GM21447 (cell line): ENCODE results near the gene MARK1.

Experiments
- ATAC-seq: cut with Tn5 transposase; IDR thresholded peaks from one replicate; pipeline ENCODE4 v1.9.1; 2021; ENCODE audit not compliant: unreplicated experiment

MARK1 gene

DNA sequence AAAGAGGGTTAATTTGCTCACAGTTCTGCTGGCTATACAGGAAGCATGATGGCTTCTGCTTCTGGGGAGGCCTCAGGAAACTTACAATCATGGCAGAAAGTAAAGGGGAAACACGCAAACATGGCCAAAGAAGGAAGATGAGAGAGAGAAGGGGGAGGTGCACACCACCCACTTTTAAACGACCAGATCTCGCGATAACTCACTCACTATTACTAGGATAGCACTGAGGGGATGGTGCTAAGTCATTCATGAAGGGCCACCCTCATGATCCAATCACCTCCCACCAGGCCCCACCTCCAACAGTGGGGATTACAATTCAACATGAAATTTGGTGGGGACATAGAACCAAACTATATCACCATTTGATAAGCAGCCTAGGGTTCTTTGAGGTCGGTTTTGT lies 159.9 kb downstream of the MARK1 start:
- ATAC-seq, result no peak

DNA sequence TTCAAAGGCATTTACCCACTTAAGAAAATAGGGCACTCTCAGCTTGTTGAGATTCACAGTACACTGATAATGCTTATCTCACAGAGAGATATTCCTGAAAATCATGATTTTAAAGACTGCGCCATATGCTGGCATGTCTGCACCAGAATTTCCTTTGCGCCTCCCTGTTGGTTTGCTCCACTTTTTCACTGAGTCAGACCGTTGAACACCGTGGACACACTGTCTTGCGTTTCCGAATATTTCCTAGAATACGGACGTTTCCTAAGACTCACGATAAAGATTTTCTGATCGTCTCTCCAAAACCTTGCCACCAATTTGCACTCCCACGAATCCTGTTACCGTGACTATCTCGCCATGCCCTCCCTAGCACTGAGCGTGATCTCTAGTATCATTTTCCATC lies 161.7 kb downstream of the MARK1 start:
- no peak for ATAC-seq

DNA sequence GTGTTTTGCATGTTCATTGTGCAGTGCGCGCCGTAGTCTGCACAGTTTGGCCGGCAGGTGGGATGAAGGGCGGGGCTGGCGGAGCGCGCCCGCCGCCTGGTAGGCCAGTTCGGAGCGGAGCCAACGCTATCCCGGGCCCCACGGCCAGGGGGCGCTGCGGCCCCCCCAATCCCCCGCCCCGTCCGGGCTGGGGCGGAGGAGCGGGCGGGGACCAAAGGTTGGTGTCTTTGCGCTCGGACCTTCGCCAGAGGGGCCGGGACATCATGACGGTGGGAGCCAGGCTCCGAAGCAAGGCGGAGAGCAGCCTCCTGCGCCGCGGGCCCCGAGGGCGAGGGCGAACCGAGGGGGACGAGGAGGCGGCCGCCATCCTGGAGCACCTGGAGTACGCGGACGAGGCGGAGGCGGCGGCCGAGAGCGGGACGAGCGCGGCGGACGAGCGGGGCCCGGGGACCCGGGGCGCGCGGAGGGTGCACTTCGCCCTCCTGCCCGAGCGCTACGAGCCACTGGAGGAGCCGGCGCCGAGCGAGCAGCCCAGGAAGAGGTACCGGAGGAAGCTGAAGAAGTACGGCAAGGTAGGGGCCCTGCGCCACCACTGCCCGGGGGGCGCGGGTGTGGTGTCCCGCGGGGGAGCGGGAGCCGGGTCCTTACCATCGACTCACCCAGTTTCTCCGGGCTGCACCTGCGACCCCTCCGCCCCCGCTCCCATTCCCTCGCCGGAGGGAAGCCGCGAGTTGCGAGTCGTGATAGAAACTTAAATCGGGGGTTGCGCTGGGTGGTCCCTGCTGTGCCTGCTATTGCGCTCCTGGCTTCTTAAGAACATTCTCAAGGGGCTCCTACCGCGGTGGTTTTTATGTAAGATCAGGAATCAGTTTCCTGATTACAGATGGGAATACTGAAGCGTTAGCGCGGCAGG lies 162.5 kb downstream of the MARK1 start, which contains the start of gene C1orf115:
C1orf115 (plus strand) TSS at position 224 of the 913 bp plus-strand sequence; CDS start at position 264, 40 bp downstream.
- peak; percentile 95 for ATAC-seq

DNA sequence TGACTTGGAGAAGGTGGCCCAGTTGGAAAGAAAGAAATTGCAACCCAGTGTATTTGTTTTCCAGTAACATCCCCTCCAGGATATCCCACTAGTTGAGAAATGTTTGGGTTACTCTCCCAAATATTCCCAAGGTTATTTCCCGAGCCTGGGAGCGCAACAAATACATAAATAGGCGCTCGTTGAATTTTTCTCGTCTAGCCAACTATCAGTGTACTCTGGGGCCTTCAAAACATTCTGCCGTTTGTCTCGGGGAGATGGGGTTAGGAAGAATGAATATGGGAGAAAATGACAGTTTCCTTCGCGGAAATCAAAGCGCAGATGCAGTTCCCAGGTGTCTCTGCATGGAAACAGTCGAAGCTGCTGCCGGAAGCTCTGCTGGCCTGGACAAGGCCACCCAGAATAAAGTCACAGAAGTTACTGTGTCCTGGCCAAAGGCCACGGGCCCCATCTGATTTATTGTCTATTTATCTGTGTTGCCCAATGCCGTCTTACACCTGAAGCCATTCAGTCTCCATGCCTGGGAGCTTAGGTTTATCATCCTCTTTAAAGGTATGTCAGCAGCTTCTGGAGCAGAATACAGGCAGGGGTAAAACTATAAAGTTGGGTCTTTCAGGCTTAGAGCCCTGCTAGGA lies 163.2 kb downstream of the MARK1 start:
- ATAC-seq, result no peak

DNA sequence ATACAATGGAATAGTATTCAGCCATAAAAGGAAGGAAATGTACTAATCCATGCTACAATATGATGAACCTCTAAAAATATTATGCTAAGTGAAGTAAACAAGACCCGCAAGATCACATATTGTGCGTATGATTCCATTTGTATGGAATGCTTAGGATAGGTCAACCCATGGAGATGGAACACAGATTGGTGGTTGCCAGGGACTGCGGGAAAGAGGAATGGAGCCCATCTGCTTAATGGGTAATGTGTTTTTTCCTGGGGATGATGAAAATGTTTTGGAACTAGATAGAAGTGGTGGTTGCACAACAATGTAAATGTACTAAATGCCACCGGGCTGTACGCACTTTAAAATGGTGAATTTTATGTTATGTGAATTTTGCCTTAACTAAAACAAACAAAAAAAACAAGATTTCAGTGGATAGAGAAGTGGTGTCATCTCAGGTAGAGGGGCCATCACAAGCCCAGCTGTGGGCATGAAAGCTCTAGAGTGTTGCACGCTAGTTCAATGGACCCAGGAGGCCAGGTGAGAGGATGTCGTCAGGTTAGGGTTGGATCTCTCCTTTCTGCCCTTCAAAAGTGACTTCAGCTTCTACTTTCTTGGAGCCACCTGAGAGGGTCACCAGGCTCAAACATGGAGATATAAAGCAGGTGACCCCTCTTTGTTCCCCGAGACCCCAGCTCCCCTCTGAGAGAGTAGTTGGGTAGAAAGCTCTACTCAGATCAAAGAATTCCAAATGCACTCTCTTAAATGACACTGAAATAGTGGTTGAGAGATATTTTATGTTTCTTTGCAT lies 164.7 kb downstream of the MARK1 start:
- no peak for ATAC-seq

DNA sequence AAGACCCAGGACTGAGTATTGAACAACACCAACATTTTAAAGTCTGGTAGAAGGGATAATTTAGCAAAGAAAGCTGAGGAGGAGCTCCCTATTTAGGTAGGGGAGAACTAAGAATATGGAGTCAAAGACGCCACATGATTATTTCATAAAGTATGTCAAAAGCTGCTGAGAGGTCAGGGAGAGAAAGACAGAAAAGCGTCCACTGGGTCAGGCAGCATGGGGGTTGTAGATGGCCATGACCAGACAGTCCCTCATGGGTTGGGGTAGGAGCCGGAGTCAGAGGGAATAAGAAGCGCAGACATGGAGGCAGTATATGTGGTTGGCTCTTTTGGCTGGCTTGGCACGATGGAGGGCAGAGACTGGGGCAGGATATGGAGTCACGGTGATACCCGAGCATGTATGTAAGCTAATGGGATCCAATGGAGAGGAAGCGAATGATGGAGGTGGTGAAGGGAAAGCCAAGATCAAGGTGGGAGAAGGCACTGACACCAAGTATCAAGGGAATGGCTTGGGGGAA lies 167.0 kb downstream of the MARK1 start:
- no peak for ATAC-seq

DNA sequence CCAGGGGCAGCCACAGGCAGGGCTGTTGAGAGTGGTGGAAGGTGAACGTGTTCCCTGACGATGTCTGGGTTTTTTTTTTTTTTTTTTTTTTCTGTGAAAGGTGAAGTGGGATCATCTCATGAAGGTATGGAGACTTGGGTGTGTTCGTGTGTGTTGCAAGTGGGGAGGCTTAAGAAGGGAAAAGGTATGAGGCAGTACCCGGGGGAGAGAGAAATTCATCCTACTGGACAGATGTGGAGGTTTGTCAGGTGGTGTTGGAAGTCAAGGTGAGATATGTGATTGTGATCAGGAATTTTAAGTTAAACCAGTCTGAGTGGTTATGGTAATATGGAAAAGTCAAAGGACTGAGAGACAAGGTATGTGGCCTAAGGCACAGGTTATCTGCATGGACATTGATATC lies 167.5 kb downstream of the MARK1 start:
- ATAC-seq, result no peak

DNA sequence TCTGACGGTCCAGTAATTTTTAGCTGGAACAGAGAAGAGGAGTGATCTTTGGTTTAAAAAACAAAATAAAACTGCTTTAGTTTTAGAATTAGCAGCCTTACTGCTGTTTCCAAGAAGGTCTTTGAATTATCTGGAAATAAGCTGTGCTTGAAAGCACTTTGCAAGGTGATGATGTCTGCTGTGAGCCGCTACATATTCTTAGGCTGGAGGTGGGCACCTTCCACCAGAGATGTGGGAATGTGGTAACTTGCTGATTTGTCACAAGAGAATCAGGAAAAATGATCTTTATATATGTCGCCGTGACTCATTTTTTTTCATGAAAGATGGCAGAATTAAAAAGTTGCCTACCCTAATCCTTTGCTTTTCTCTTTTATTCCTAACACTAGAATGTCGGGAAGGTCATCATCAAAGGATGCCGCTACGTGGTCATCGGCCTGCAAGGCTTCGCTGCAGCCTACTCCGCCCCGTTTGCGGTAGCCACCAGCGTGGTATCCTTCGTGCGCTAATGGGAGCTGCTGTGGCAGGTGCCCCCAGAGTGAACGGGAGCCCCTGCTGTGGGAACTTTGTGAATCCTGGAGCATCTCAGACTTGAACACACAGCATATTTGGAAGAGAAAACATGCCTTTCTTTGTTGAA lies 168.4 kb downstream of the MARK1 start:
- ATAC-seq, result no peak

DNA sequence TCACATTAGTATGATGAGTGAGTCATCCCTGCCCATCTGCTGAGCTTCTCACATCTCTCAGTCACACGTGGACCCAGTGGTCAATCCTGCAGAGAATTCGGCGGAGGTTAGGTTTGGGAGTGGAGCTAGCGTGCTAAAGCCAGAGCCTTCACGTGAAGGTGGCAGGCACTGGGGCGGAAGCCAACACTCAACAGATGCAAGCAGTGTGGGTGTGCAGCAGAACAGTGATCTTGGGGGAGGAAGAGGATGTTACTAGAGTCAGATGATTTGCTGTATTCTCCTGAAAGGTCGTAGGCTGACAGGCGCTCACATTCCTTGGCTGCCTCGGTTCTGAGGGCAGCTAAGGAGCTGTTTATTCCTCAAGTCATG lies 168.9 kb downstream of the MARK1 start:
- ATAC-seq, result no peak

DNA sequence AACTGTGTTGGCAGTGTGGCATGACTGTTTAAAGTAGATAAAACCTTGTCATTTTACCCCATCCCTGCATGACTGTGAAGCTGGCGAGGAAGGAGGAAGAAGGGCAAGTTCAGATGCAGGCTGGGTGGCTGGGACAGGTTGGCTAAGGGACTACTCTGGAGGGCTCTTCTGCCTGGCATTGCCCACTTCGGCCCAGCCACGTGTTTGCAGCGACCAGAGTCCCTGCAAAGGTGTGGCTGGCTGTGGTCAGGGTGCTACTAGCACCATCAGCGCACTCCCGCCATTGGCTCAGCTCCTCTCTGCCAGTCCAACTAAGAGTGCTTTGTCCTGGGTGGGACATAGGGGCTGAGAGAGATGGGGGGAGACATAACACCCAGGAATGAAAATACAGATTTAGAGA lies 169.4 kb downstream of the MARK1 start:
- ATAC-seq, result no peak

DNA sequence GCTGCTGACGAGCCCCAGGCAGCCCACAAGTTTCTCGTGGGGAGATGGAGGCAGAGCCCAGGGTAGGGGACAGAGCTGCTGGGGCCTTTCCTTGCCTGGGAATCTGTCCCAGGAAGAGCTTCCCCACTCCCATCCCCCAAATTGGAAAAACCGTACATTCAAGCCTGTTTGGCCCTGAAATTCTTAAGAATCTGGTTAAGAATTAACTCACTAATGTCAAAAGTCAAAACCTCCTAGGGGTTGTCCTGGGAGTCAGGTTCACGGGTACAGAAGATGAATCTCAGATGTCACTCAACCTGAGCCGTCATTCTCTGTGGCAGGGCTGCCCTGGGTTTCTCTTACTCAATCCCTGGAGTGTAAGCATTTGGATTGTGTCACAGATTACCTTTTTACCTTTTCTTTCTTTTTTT lies 170.7 kb downstream of the MARK1 start:
- ATAC-seq, result no peak

DNA sequence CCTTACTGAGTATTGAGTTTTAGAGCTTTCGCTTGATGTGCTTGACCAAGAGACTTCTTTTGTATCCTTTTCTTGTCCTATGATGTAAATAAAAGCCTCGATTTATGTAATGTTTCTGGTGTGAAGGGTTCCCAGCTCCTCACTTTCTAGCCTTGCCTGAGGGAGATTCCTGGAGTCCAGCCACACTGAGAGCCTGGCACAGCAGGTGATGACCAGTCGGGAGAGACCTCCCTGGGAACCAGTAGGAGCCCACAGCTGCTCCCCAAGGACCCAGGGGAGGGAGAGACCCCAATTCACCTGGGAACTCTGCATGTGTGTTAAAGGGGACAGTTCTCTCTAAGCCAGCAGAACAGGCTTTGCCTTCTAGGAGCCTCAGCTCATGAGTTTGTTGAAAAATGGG lies 171.1 kb downstream of the MARK1 start:
- no peak for ATAC-seq

DNA sequence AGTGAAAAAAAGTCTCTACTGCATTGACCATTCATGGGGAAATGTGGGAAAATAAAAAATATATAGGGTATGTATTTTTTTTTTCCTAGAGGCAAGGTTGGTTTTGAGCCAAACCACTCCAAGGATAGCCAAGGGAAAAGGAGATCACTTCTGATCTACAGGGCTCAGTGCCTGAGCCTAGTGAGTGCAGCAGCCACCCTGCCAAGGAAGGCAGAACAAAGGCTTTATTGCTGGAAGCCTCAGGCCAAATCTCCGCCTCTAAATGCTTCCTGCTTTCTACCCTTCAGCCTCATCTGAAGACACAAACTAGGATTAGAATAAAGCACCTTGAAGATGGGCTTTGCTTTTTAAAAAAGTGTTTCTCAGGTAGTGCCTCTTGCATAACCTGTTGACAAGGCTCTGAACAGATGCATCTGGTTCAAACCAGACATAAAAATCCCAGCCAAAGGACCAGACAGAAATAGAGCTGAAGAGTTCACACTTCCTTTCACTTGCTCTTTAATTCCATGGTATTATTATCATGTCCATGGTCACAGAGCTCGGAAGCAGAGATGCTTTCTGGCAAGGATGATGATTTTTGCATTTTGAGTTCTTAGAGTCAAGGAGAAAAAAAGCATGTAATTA lies 172.7 kb downstream of the MARK1 start:
- ATAC-seq, result no peak

DNA sequence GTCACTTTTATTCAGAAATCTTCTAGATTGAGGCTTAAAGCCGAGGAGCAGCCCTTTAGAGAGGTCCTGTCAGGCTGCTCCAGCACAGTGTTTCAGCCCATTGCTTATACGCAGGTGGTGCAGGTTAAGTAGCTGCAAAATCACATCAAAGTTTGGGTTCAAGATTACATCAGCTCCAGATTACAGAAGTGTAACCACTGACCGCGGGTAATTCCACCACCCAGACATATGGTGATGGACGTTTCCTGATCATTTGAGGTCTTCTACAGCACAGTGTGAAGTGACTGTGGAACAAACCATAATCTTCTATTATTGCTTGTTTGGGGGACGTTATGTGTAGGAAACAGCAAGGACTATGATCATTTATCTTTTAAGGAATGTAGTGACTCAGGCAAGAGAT lies 174.0 kb downstream of the MARK1 start:
- no peak for ATAC-seq

DNA sequence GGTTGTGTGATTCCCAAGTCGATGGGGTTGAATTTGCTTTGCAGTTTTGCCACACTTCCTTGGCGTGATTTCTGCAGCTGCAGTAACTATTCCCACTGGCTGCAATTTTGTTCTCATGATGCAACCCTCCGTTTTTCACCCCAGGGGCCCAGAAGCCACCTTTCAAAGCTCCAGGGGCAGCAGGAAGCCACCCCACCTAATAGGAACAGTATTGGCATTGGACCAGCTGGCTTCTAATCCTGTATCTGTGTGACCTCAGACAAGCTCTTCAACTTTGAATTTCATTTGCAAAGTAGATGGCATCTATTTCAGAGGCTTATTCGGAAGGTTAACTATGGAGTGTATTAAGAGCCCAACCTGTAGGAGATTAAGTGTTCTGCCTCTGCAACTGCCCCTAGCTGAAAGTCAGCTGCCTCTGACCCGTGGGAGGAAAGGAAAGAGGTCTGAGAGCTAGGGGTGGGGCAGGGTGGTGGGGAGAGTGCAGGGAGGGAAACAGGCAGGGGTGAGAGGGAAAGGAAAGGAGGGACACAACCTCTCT lies 174.9 kb downstream of the MARK1 start:
- no peak for ATAC-seq

DNA sequence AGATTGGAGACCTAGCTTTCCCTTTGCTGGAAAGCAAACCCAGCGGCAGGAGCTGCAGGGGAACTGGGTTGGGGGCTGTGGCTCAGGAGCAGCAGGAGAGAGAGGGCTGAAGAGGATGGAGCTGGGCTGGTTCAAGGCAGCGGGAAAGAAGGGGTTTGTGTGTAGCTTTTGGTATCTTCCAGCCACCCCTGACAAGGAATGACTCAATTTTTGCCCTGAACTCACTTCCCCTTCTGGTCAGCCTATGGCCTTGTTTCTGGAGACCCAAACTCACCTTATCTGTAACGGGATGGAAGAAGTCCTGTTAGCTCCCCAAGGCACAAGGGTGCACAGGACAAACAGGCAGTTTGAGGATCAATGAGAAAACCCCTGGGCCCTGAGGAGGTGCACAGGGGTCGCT lies 175.4 kb downstream of the MARK1 start:
- ATAC-seq, result no peak

DNA sequence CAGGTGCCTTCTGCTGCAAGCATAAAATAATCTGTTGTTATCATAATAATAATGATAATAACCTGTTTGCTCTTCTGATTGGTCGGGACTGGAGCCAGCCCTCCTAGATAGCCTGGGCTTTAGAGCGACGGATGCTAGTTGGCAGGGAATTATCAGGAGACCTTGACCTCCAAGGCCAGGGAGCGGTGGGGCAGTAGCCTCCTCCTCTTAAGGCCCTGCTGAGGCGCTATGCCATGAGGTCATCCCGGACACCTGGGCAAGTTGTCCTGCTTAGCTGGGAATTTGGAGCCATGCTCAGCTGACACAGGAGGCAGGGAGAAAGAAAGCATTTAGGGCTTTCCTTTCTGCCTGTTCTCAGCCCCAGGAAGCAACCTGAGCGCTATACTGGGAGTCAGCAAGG lies 177.8 kb downstream of the MARK1 start:
- no peak for ATAC-seq

DNA sequence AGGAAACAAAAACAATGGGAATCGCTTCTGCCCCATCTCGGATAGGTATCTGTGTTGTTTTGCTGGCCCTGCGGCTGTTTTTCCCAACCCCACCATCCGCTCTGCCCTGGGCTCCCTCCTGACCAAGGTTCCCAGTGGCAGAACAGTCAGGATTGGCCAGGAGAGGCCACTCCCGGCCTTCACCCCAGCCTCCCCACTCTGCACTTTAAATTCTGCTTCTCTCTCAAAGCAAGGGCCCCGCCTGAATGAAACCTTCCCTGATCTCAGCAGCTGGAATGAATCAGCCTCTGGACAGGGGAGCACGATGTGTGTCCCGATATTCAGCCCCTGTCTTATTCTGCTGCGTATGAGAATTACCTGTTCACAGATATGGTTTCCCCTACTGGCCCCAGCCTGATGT lies 178.5 kb downstream of the MARK1 start:
- ATAC-seq, result no peak

DNA sequence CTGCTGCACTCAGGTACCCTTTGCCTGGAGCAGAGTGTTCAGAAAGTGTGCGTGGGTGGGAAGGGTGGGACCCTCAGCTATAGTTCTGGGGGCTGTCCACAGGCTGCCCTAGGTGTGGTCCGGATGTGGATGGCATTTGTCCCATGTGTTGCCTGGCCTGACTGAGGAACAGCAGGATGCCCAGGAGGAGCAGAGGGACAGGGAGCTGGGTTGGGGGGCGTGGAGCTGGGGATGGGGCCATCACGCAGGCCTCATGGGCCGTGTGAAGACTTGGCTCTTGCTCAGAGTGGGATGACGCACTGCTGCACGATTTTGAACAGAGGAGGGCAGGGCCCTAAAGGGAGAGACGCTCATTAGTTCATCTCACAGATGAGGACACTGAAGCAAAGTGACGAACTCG lies 179.2 kb downstream of the MARK1 start:
- no peak for ATAC-seq

DNA sequence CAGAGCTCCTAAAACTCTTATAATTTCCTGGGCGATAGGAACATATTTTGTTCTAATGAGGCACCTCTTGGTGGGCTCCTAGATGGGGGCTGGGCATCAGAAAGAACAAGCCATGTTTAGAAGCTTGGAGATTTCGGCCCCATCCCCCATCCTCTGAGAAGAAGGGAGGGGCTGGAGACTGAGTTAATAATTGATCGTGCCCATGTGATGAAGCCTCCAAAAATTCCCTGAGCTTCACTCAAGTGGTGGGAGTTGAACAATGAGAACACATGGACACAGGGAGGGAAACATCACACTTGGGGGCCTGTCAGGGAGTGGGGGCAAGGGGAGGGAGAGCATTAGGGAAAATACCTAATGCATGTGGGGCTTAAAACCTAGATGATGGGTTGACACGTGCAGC lies 180.3 kb downstream of the MARK1 start:
- no peak for ATAC-seq
